Measurements from ENCODE around the gene CDC27.

GRCh38 chr17:47165137-47165536, 24.0 kb downstream of the CDC27 start:
- TF ChIP-seq POLR2A (IDR thresholded peaks at IDR 0.05) (no peak), CTCF (IDR thresholded peaks at IDR 0.05 in 4 of 5, conservative IDR thresholded peaks at IDR 0.05 in 1 of 5) (no peak)
